HG02623 (cell line): ENCODE results near the gene COX10.

Experiments used
- ATAC-seq: cut with Tn5 transposase; IDR thresholded peaks from one replicate; pipeline ENCODE4 v1.9.1; 2021; ENCODE audit warnings: moderate library complexity; ENCODE audit not compliant: unreplicated experiment

The COX10 gene

DNA sequence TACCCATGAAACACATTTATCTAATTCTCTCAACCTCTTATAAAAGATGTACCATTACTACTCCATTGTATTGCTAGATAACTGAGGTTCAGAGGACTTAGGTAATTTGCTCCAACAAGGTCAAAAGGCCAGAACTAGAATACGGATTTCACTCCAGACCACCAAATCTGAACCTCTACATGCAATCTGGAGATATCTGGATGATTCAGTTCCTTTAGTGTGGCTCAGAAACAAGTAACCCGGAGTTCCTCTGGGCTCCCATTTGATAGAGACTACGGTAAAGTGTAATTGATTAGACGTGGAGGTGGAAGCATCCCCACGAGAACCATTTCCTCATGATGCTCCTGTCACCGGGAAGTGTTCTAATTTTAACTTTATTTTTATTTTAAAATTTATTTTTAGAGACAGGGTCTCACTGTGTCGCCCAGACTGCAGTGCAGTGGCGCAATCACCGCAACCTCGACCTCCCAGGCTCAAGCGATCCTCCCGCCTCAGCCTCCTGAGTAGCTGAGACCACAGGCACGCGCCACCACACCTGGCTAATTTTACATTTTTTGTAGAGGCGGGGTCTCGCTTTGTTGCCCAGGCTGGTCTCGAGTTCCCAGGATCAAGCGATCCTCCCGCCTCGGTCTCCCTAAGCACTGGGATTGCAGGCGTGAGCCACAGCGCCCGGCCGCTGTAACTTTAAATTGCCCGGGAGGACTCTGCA is 608 bp upstream of the COX10 start:
- ATAC-seq: peak; percentile 7

DNA sequence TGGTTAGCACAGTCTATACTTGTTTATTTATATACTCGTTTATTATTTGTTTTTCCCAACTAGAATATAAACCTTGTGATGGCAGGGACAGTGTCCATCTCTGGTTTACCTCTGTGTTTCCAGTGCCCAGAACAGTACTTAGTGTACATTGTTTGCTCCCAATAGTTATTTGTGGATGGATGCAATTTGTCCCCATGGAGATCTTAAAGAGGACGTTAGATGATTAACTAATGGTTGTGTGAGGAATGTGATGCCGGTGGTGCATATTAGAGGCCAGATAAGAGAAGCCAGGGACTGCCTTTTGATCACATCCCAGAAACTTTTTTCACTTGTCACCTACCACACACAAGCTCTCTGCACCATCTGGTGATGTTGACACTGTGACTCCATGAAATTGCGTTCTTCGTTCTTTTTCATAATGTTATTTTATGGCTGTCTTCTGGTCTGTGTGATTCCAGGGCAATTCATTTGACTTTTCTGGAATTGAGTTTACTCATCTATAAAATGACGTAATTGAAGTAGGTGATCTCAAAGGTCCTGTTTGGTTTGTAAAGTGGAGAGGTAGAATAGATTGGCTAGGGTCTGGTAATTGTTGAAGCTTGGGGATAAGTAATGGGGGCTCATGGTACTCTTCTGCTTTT is 1.2 kb downstream of the COX10 start:
- no peak for ATAC-seq

DNA sequence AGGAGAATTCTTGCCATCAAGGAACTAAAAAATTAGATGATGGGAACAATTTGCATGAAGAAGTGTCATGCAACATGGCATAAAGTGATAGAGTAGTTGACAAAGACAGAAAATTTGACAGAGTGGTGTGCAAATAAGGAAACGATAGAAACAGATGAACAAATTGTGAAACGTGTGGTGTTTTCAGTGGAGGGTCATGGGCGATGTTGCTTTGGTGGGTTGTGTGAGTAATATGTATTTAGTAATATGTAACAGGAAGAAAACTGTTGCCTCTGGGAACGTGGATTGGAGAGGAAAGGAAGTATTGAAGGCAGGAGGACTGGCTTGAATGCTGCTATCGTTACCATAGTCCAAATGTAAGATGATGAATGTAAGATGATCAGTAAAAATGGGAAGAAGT is 3.6 kb downstream of the COX10 start:
- ATAC-seq: no peak

DNA sequence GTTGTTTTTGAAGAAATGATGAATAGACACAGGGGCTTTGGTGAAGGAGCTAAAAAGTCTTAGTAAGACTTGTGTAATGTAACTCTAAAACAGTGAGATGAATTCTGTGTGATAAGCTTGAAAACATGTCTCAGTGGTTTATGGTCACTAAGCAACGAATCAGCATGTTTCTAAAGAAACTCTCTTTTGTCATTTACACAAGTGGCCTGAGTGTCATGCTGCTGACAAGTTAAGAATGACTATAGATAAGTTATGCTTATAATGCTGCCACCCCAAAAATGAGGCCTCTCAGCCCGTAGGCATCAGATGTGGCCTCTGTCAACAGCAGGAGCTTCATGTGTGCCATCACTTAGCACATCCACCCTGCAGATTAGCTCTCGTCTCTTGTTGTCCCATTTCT is 8.7 kb downstream of the COX10 start:
- no peak for ATAC-seq

DNA sequence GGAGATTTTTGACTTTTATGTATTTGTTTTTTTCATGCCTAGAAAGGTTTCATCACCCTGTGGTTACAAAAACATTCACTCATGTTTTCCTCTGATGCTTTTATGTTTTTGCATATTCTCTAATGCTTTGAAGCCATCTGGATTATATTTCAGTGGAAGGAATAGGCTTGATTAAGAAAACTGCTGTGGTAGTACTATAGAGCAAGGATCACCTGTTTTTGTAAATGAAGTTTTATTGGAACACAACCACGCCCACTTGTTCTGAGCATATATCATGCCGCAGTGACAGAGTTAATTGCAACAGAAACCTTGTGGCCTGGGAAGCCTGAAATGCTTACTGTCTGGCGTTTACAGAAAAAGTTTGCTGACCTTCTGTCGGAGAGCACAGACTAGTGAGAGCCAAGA is 11.5 kb downstream of the COX10 start:
- no peak for ATAC-seq

DNA sequence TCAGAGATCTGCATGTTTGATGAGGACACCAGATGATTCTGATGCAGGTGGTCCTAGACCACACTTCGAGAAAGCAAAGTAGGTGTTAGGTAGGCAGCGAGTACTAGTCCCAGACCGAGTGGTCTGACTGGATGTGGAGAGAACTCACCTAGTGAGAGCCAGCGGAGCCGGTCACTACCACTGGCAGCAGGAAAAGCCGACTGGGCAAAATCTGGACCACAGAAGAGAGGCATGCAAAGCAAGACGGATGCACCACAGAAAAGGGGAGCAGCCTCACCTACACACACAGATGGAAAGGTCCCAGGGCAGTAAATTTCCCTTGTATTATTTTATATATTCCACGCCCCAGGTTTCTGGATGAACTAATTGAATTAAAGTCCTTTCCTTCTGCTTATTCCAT is 13.5 kb downstream of the COX10 start:
- no peak for ATAC-seq

DNA sequence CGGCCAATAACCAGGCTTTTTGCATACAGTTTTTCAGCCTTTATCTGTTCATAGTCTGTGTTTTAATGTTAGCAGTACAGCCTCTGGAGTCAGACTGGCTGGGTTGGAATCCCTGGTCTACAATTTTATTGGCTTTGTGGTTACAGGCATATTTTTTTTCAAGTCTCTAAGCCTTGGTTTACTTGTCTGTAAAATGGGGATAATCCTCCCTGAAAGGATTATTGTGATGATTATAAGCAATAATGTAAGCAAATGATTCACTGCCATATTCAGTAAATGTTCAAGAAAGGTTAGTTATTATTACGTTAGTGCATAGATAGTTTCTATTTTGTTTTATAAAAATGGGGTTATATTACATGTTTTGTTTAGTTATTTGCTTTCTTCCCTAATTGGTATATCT is 15.7 kb downstream of the COX10 start:
- no peak for ATAC-seq

DNA sequence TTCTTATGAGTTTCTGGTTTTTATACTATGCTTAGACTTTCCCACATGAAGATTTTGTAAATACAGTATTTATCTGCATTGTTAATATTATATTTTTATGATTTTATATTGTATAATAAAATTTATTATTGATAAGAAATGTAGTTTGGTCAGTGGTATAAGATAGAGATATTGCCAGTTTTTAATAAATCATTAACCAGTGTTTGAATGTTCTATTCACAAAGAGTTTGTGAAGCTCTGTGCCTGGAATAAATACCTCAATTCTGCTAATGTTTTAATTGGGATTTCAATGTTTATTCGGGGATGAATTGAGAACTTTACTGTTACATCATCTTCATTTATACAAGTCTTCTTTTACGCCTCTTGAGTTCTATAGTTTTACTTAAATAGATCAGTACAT is 16.9 kb downstream of the COX10 start:
- no peak for ATAC-seq

DNA sequence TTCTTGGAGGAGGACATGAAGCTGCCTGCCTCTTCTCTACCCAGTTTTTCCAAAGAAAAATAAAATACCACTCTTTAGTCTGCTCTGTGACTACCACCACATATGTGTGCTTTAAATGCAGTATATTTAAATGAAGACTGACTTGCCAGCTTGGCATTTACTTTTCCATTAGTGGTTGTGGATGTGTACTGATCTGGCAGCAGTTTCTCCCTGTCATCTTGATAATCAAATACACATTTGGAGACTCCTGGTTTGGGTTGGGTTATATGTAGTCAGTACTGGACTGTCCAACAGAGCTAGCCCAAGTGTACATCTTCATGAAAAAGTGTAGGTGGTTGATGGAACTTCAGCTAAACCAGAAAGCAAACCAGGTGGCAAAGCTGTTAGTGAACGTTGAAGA is 19.9 kb downstream of the COX10 start:
- no peak for ATAC-seq

DNA sequence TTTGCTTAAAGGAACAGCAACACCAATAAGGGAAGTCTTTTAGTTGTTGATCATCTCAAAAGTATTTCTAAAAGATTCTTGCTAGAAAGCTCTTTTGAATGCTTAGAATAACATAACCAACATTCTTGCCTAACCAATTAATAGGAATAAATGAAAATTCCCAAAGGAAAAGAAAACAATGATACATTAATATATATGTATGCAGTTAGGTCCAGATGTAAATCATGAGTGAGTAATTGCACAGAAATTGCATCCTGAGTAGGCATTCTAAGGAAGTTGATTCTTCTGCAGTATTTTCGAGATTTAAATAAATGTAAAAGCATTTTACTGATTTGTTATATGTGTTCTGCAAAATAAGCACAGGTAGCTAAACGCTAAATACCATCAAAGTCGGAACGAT is 22.1 kb downstream of the COX10 start:
- ATAC-seq: no peak

DNA sequence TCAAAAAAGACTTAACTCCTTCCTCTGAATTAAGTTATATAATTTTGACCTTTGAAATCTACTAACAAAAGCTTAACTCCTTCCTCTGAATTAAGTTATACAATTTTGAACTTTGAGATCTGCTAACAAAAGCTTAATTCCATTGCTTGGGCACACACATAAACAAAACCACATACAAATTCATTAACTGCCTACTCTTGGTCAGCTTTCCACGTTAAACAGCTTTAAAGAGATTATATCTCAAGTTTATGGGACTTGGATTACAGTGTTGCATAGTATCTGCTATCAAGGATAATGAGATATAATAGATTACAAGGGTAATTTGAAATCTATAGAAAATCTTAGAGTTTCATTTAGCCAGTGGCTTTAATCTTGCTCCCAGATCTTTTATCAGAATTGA is 23.5 kb downstream of the COX10 start:
- no peak for ATAC-seq

DNA sequence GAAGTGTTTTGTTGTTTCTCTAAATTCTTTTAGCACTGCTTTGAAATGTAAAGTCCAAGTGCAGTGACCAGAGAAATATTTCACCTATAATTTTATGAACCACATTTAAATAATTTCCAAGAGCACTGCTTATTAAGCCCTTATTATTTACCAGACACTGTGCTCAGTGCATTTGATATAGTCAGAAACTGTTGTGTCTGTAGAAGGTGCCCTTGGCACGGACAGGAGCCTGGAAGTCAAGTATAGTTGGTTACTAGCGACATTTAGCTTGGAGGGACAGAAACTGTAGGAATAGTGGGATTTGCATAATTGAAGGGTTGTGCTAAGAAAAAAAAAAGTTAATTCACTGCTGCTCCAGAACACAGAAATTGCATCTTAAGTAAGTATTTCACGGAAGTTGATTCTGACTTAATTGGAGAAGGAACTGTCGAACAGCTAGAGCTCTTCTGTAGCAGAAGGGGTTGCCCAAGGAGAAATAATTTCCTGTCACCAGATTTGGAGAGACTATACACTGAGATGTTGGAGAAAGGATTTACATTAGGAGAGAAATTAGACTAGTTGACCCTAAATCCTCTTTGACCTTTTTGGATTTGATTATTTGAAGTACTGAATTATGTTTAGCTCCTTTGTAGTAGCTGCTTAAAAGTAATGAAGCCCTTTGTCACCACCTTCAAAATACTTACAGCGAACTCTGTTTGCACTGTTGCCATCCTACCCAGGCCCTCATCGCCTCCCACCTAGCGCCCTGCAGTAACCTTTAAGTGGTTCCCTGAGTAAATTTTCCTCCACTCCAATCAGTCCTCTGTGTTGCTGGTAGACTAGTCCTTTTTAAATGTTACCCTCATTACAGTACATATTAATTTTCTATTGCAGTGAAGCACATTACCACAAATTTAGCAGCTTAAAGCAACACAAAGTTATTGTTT is 25.6 kb downstream of the COX10 start:
- no peak for ATAC-seq

DNA sequence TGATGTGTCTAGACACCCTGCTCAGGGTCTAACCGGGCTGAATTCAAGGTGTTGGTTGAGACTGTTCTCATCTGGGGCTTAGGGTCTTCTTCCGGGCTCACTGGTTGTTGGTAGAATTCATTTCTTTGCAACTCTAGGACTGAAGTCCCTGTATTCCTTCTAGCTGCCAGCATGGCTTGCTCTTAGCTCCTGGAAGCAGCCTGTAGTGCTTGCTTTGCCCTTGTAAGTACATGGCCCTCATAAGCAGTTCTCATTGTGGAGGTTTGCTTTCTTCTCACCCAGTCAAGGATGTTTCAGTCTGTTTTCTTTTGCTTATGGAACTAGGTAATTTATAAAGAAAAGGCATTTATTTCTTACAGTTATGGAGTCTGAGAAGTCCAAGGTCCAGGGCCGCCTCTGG is 26.3 kb downstream of the COX10 start:
- ATAC-seq: no peak

DNA sequence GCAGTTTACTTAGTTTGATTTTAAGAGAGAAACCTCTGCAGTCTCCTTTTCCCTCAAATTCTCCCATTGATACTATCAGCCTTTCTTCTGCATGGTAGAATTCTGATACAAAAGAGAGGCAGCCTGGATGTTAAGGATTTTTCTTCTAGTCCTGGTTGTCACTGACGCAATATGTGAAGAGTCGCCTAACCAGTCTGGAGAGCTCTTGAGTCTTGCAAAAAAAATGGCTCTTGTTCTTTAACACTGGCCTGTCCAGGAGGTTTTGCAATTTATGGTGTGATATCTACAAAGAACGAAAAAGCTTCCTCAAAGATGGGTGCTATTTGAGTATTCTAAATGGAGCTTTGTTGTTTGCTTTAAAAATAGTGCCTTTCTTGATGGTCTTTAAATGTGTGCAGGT is 28.9 kb downstream of the COX10 start:
- no peak for ATAC-seq

DNA sequence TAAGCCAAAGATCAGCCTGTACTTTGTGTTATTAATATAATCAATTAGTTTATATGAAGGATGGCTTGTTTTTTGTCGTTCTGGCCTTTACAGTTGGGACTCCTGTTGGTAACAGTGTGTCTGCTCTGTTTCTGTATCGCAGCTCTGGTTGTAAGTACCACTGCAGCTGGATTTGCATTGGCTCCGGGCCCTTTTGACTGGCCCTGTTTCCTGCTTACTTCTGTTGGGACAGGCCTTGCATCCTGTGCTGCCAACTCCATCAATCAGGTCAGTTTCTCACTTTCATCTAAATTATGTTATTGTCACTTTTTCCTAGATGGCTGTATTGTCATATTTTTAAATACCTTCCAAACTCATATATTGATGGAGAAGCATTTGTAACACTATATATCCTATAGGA is 32.7 kb downstream of the COX10 start:
- no peak for ATAC-seq

DNA sequence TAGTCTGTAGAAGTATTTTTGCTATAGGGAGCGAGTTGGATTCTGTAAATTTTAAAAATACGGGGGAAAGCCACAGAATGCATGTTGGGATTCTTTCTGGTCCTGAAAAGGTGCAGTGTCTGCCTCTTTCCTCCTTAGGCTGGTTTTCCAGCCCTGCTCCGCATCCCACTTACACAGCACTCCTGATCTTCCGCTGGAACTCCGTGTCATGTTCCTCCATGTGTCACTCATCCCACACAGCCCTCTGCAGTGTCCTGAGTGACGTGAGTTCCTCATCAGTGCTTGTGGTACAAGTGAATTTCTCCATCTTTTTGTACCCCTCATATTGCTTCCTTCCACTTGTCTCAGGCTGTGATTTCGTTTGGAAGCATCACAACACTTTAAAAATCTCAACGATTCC is 34.5 kb downstream of the COX10 start:
- no peak for ATAC-seq

DNA sequence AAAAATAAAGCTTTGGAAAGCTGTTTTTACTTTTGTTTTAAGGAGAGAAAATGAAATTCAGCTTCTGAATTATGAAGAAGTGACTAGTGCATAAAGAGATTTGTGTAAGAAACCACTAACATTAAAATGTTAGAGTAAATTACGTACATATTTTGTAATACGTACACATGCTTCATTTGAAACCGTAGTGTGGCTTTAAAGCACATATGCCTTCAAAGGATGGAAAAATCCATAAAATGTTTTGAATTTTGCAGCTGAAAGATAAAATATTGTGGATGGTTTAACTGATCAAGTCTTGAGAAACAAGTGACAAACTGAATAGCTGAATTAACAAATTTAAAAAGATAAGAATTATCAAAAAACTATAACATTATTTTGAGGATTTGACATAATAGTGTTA is 35.4 kb downstream of the COX10 start:
- ATAC-seq: no peak

DNA sequence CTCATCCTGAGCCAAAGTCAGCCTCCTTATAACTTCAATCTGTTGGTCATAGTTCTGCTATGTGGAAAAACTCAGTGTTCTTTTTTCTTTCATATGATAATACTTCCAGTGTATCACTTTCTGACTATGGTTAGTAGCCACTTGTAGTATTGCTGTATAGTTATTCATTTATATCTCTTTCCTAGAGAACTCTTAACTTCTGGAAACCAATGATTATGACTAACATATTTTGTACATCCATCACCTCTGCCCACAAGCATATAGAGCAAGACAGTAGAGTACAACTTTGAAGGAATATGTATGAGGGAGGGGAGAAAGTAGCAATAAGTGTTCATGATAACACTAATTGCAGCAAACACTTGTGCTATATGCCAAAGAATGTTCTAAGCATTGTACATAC is 38.6 kb downstream of the COX10 start:
- no peak for ATAC-seq

DNA sequence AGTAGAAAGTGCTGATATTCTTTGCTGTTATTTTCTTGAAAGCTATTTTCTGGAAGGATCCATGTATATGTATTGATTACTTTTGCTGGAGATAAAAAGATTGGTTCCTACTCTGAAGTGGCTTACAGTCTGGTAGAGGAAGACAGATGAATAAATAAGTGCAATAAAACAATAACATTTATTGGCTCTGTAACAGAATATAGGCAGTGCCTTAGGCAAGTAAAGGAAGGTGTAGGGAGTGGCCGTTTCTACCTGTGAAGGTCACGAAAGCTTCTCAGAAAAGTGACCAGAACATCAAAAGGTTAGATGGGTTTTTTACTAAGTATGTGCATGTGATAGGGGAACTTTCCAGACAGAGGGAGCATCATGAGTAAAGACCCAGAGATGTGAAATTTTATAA is 43.1 kb downstream of the COX10 start:
- ATAC-seq: no peak

DNA sequence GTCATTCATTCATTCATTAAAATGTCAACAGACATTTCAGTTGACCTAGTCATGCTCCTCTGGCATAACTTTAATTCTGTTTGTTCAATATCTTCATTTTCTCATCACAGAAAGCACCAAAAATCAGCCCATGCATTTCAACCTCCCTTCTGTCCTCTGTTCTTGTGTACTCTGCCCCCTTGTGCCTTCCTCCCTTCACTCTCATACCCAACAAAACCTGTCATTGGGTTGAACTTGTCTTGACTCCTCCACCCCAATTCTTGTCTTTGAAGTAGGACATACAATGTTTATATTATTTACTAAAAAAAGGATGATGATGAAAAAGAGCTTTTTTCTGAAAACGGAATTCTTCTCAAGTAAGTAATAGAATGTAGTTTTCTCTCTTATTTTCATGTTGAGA is 43.8 kb downstream of the COX10 start:
- no peak for ATAC-seq

DNA sequence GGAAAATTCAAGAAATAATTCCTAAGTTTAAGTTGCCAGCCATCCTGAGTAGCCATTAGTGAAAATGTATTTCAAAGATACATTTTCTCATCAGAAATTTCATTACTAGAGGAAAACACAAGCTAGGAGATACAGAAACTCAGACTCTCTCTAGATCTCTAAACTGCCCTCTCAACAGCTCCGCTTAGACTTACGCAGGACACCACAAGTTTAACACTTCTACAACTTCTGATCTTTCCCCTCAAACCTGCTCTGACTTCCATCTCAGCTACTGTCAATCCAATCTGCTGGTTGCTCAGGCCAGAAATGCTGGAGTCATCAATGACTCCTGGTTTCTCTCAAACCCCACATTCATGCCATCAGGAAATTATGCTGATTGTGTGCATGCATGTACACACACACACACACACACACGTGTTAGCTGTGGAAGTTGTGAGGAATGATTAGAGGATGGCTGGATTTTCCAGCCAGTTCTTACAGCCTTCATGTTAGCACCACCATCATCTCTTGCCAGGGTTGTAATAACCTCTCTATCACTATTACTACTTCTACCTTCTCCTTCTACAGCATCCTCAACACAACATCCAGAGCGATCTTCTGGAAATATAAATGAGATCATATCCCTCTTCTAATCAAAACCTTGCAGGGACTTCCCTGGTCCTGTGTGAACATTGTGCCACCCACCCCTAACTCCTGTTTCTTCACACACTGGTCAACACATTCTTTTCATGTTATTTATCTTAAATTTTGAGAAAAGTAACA is 47.1 kb downstream of the COX10 start:
- no peak for ATAC-seq
